ENCODE data around the gene PTCD3. TPM values are rescaled to one million over a fixed set of nuclear protein-coding genes. Genes with fewer than 3 reads are reported as not detected.

PTCD3 gene
- total and polyA plus RNA-seq, 2 of the 4 experiments (the other 2 are of a cell fraction) = 44.0 to 48.9 TPM

GRCh38 chr2:86107031-86107430 is 996 bp downstream of the PTCD3 start:
- Histone ChIP-seq H3K27me3 (ENCODE audit: control insufficient read depth, insufficient read depth, low read length) (no peaks in the 10 kb centered on the region), H3K9me3 (ENCODE audit: control insufficient read depth, insufficient read depth, low read length) (no peaks in the 10 kb centered on the region), H2BK15ac (ENCODE audit: low read depth, low read length) (no peak overlapping the region), H2BK120ac (ENCODE audit: low read depth, low read length) (no peak overlapping the region), H3K27ac (ENCODE audit: insufficient read depth, low read length) (no peak overlapping the region), H3K9ac (ENCODE audit: low read depth, low read length) (peak overlapping the region; percentile 93; the same call in 1 of the 2 replicates), H3K9me1 (ENCODE audit: insufficient read depth, low read length) (no peaks in the 10 kb centered on the region), H4K91ac (ENCODE audit: insufficient read depth, low read depth, low read length) (no peak overlapping the region), H3K4me3 (ENCODE audit: insufficient read depth, low read depth, low read length) (peak overlapping the region; percentile 71), H3K4me2 (ENCODE audit: low read depth, low read length) (peak overlapping the region; percentile 91), H2AFZ (replicated peaks; ENCODE audit: low read length, poor library complexity) (no peak overlapping the region), H4K8ac (ENCODE audit: low read depth in 2 of 2, low read length in 2 of 2) (peak overlapping the region; percentile 26 to 79; a peak in 2 of 4 replicates), H3K56ac (ENCODE audit: extremely low read depth, insufficient read depth, low read length) (no peak overlapping the region), H2AK9ac (replicated peaks; ENCODE audit: low read depth, low read length, poor library complexity) (no peak overlapping the region), H4K5ac (ENCODE audit: low read depth, low read length) (no peak overlapping the region), H3K18ac (ENCODE audit: low read depth, low read length) (no peak overlapping the region), H2BK20ac (ENCODE audit: low read depth, low read length) (no peak overlapping the region), H4K20me1 (ENCODE audit: insufficient read depth, low read length) (peaks cover 11% of the 10 kb centered on the region), H3K4me1 (ENCODE audit: control insufficient read depth, insufficient read depth, low read length) (peaks cover 2% of the 10 kb centered on the region; the same call in 1 of the 2 replicates), H3K23ac (ENCODE audit: low read depth, low read length) (no peak overlapping the region), H2BK5ac (ENCODE audit: low read depth, low read length, poor library complexity, severe bottlenecking) (no peak overlapping the region), H3K4ac (ENCODE audit: low read depth, low read length) (no peak overlapping the region), H3K79me1 (ENCODE audit: low read depth in 1 of 2, low read length in 2 of 2) (peaks cover 13 to 53% of the 10 kb centered on the region in 2 experiments), H3K36me3 (ENCODE audit: control insufficient read depth, insufficient read depth, low read length) (peaks cover 7% of the 10 kb centered on the region), H2AK5ac (ENCODE audit: low read depth, low read length) (no peak overlapping the region), H3K14ac (replicated peaks; ENCODE audit: low read depth, low read length) (no peak overlapping the region)
- ChIA-PET CTCF (no interaction called here), POLR2A (ENCODE audit: unreplicated experiment) (no interaction called here)
- DNase-seq (no peak), ATAC-seq (ENCODE audit: low read depth) (no peak)
- dilution Hi-C loops (cut with HindIII; ENCODE audit: low sequenced_read_pairs, unreplicated experiment) (no loop called here), in situ Hi-C loops (cut with MboI; ENCODE audit: low sequenced_read_pairs) (no loop called here), intact Hi-C loops (cut with micrococcal nuclease) (no loop called here)
- WGBS, 2 experiments (ENCODE audit: extremely low coverage in 2 of 2, insufficient read length in 1 of 2) = 20% methylated on average over 1 of the region's 5 CpGs; no CpG with 5 or more reads in 1 of the 2 experiments
- TSS peak; percentile 75 for BruUV-seq (replicated peaks)
- TF ChIP-seq RAD21 (IDR thresholded peaks at IDR 0.05; ENCODE audit: low read length) (no peak), SMC3 (IDR thresholded peaks at IDR 0.05; ENCODE audit: low read depth, low read length) (no peak)
